Parathyroid adenoma (tissue), 2 donors: ENCODE data around the gene DDX11.
"Not testable (repeated sequence)": the region's sequence is repeated elsewhere in the genome, so short reads cannot be mapped to it uniquely, and the experiment has no call there.

Experiments used
- H2AFZ ChIP-seq: fragments of 300-600 bp; sonication (generic); one replicate; pipeline ENCODE4 v1.7.0; 2017; ENCODE audit warnings: antibody characterized with exemption, mild to moderate bottlenecking
- H3K27ac ChIP-seq: fragments of 300-600 bp; sonication (generic); one replicate; pipeline ENCODE4 v1.7.0; 2017
- H3K27me3 ChIP-seq: fragments of 300-600 bp; sonication (generic); one replicate; pipeline ENCODE4 v1.7.0; 2017; ENCODE audit warnings: low read length; ENCODE audit not compliant: control insufficient read depth, insufficient read depth
- H3K36me3 ChIP-seq: fragments of 300-600 bp; sonication (generic); one replicate; pipeline ENCODE4 v1.7.0; 2017; ENCODE audit warnings: low read length; ENCODE audit not compliant: control insufficient read depth, insufficient read depth
- H3K4me1 ChIP-seq: fragments of 300-600 bp; sonication (generic); one replicate; pipeline ENCODE4 v1.7.0; 2017; ENCODE audit warnings: control low read depth
- H3K4me2 ChIP-seq: fragments of 300-600 bp; sonication (generic); one replicate; pipeline ENCODE4 v1.7.0; 2017; ENCODE audit warnings: low read length
- H3K4me3 ChIP-seq: fragments of 300-600 bp; sonication (generic); one replicate; pipeline ENCODE4 v1.7.0; 2017; ENCODE audit warnings: low read depth, low read length
- H3K79me2 ChIP-seq: fragments of 300-600 bp; sonication (generic); one replicate; pipeline ENCODE4 v1.7.0; 2017; ENCODE audit warnings: control low read depth
- H3K9ac ChIP-seq: fragments of 300-600 bp; sonication (generic); one replicate; pipeline ENCODE4 v1.7.0; 2017; ENCODE audit warnings: mild to moderate bottlenecking
- H3K9me3 ChIP-seq: fragments of 300-600 bp; sonication (generic); one replicate; pipeline ENCODE4 v1.7.0; 2017; ENCODE audit warnings: low read length; ENCODE audit not compliant: control insufficient read depth
- CTCF ChIP-seq: fragments of 300-600 bp; sonication (generic); IDR thresholded peaks from one replicate; pipeline ENCODE4 v1.7.0; 2017; ENCODE audit warnings: antibody characterized with exemption, mild to moderate bottlenecking
- donor health status: primary hyperparathyroidism.

Gene DDX11

DNA sequence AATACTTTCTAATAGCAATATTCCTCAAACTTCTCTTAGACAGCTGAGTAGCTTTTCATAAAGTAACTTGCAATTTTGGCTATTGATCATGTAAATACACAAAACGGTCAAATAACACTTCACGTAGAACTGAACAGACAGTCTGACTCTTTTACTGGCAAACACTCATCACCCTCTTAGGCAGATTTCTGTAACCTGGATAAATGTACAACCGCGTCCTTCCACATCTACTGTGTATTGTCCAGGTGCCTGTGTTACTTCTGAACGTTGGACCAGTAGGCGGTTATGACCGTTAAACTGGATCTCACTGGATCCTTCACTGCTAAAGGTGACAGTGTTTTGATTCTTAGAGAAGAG lies 43.2 kb downstream of the DDX11 start:
- H3K79me2 ChIP-seq, H3K36me3 ChIP-seq, H3K9me3 ChIP-seq, H3K9ac ChIP-seq, H3K27me3 ChIP-seq, H3K4me1 ChIP-seq, H3K27ac ChIP-seq: not testable (repeated sequence)
- Histone ChIP-seq H3K4me2 (peak overlapping the region; percentile 74), H2AFZ (peak overlapping the region; percentile 71), H3K4me3 (peak overlapping the region; percentile 42)

DNA sequence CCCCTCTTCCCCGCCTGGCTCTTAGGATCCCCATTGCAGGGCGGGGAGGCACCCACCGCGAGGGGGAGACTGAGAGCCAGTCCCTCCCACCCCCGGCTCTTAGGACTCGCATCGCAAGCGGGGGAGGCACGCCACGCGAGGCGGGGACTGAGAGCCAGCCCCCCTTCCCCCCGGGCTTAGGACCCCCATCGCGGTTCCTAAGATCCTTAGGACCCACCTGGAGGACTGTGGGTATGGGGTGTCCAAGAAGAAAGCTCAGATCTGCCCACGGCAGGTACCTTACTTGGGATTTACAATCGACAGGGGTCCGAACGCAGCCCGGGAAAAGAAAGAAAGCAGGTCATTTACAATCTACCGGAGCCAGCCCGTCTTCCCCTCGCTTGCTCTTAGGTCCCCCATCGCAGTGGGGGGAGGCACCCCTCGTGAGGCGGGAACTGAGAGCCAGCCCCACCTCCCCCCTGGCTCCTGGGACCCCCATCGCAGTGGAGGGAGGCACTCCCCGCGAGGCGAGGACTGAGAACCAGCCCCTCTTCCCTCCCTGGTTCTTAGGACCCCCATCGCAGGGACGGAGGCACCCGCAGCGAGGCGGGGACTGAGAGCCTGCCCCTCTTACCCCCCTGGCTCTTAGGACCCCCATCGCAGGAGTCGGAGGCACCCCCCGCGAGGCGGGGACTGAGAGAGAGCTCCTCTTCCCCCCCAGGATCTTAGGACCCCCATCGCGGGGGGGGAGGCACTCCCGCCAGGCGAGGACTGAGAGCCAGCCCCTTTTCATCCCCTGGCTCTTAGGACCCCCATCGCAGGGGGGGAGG lies 43.7 kb downstream of the DDX11 start:
- Histone ChIP-seq H3K27ac (no peak overlapping the region), H3K9me3 (no peaks in the 10 kb centered on the region), H3K4me1 (peaks cover 9% of the 10 kb centered on the region), H3K36me3 (no peaks in the 10 kb centered on the region), H3K4me3 (peak overlapping the region; percentile 42), H3K9ac (no peak overlapping the region), H3K79me2 (no peaks in the 10 kb centered on the region), H2AFZ (peak overlapping the region; percentile 71), H3K27me3 (no peaks in the 10 kb centered on the region), H3K4me2 (peak overlapping the region; percentile 74)
- peak; percentile 57 for TF ChIP-seq CTCF

- H3K27ac ChIP-seq, result no peak overlapping the region
- no peaks in the 10 kb centered on the region for H3K27me3 ChIP-seq
- H3K4me2 ChIP-seq, result peak overlapping the region; percentile 57
- H3K36me3 ChIP-seq, result no peaks in the 10 kb centered on the region
- no peaks in the 10 kb centered on the region for H3K79me2 ChIP-seq
- H3K9ac ChIP-seq, result no peak overlapping the region
- TF ChIP-seq CTCF, result no peak
- no peaks in the 10 kb centered on the region for H3K9me3 ChIP-seq
- H2AFZ ChIP-seq, result peak overlapping the region; percentile 74
- peaks cover 9% of the 10 kb centered on the region for H3K4me1 ChIP-seq
- H3K4me3 ChIP-seq, result peak overlapping the region; percentile 37
Measured at GRCh38 chr12:31118347-31119191, 44.9 kb downstream of the DDX11 start.

DNA sequence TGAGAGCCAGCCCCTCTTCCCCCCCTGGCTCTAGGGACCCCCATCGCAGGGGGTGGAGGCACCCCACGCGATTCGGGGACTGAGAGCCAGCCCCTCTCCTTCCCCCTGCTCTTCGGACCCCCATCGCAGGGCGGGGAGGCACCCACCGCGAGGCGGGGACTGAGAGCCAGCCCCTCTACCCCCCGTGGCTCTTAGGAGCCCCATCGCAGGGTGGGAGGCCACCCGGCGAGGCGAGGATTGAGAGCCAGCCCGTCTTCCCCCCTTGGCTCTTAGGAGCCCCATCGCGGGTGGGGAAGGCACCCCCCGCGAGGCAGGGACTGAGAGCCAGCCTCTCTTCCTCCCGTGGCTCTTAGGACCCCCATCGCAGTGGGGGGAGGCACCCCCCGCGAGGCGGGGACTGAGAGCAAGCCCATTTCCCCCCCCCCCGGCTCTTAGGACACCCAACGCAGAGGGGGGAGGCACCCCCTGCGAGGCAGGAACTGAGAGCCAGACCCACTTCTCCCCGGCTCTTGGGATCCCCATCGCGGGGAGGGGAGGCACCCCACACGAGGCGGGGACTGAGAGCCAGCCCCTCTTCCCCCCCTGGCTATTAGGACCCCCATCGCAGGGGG lies 45.6 kb downstream of the DDX11 start:
- Histone ChIP-seq H3K9me3 (no peaks in the 10 kb centered on the region), H3K79me2 (no peaks in the 10 kb centered on the region), H3K27me3 (no peaks in the 10 kb centered on the region), H2AFZ (peak overlapping the region; percentile 74), H3K9ac (no peak overlapping the region), H3K4me3 (no peak overlapping the region), H3K4me2 (peak overlapping the region; percentile 57), H3K4me1 (peaks cover 9% of the 10 kb centered on the region), H3K36me3 (no peaks in the 10 kb centered on the region), H3K27ac (no peak overlapping the region)
- TF ChIP-seq CTCF, result no peak

GRCh38 chr12:31119803-31120211 lies 46.1 kb downstream of the DDX11 start:
- no peak for TF ChIP-seq CTCF
- no peak overlapping the region for H3K9ac ChIP-seq
- no peak overlapping the region for H3K4me2 ChIP-seq
- peaks cover 9% of the 10 kb centered on the region for H3K4me1 ChIP-seq
- H3K36me3 ChIP-seq, result no peaks in the 10 kb centered on the region
- no peaks in the 10 kb centered on the region for H3K9me3 ChIP-seq
- H2AFZ ChIP-seq, result peak overlapping the region; percentile 34
- H3K79me2 ChIP-seq, result no peaks in the 10 kb centered on the region
- H3K27me3 ChIP-seq, result no peaks in the 10 kb centered on the region
- H3K27ac ChIP-seq, result no peak overlapping the region
- no peak overlapping the region for H3K4me3 ChIP-seq
